Muscle of leg (tissue), 11 donors: Measurements from ENCODE around the gene PTPRN2. TPM values are rescaled to one million over a fixed set of nuclear protein-coding genes. Genes with fewer than 3 reads are reported as not detected.

Experiments
- DNase-seq: peaks from one replicate; pipeline ENCODE4 v3.0.0; 2013
- H3K27ac ChIP-seq: one replicate; pipeline ENCODE4 v1.5.1; 2013; ENCODE audit warnings: mild to moderate bottlenecking, low read length, control low read depth
- H3K27me3 ChIP-seq: one replicate; pipeline ENCODE4 v1.6.1; 2013; ENCODE audit warnings: low read length; ENCODE audit not compliant: control insufficient read depth, insufficient read depth
- H3K36me3 ChIP-seq: one replicate; pipeline ENCODE4 v1.6.1; 2013; ENCODE audit warnings: low read length; ENCODE audit not compliant: control insufficient read depth, insufficient read depth
- H3K4me1 ChIP-seq: one replicate; pipeline ENCODE4 v1.6.1; 2013; ENCODE audit warnings: low read length; ENCODE audit not compliant: control insufficient read depth, insufficient read depth
- H3K4me3 ChIP-seq: one replicate; pipeline ENCODE4 v1.5.1; 2013; ENCODE audit warnings: low read length, control low read depth
- H3K9me3 ChIP-seq: replicated peaks from 2 replicates; pipeline ENCODE4 v1.6.1; 2013; ENCODE audit warnings: low read depth, low read length; ENCODE audit not compliant: control insufficient read depth
- WGBS: methylation state at CpG from one replicate; pipeline ENCODE4 v1.1.5; 2013; ENCODE audit warnings: missing lambda C conversion rate; ENCODE audit not compliant: insufficient coverage; 5-methylcytosine and 5-hydroxymethylcytosine counted together
- polyA plus RNA-seq, 8 donors: library from polyadenylated mRNA; unstranded; fragments of 120-200 nt; gene quantifications; one replicate each; pipeline versions ENCODE4 v1.2.1 to v1.2.3, GENCODE V29; 2013; ENCODE audit warnings: inconsistent platforms in 1 of 8, low replicate concordance in 1 of 8; ENCODE audit not compliant: insufficient read length in 8 of 8, insufficient read depth in 1 of 8
- total RNA-seq: library from RNA; stranded (reverse); fragments of 120-200 nt; gene quantifications from one replicate; pipeline ENCODE4 v1.2.4, GENCODE V29; 2013

PTPRN2 gene
- total and polyA plus RNA-seq, 9 donors: 1.4 to 2.9 (median 2.3) TPM

DNA sequence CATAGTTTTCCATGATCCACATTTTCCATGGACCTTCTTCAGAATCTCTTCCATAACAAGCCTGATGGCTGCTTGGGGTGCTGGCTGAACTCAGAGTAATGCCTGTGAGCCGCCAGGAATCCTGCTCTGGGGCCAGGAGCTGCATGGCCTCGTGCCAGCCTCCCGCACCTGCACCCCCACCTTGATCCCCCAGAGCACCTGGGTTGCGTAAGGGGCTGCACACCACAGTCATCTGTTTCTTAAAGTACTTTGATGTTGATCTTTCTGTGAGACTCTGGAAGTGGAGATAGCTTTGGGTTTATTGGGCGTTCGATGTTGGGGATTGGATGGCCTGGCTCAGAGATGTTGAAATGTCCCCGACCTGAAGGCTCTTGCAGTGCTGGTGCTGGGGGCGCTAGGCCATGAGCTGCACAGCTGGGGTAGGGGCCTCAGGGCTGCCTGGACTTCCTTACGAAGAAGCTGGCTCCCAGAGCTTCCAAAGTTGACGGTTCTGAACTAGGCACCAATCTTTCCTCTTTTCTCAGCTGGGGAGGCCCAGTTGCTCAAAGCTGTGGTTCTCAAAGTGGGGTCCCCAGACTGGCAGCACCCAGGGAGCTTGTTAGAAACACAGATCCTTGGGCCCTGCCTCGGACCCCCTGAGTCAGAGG, 716.9 kb downstream of the PTPRN2 start:
- no peaks in the 10 kb centered on the region for H3K9me3 ChIP-seq
- peaks cover 2% of the 10 kb centered on the region for H3K27me3 ChIP-seq
- H3K27ac ChIP-seq: no peak overlapping the region
- H3K4me1 ChIP-seq: peaks cover 6% of the 10 kb centered on the region
- no peak overlapping the region for H3K4me3 ChIP-seq
- no peak for DNase-seq
- WGBS: 64% methylated on average over 8 of the region's 11 CpGs
- H3K36me3 ChIP-seq: no peaks in the 10 kb centered on the region

GRCh38 chr7:157869793-157870192, 717.8 kb downstream of the PTPRN2 start:
- no peak for DNase-seq
- no peak overlapping the region for H3K4me3 ChIP-seq
- WGBS: no CpG with 5 or more reads among the region's 4 CpGs
- H3K27me3 ChIP-seq: no peaks in the 10 kb centered on the region
- no peaks in the 10 kb centered on the region for H3K9me3 ChIP-seq
- no peaks in the 10 kb centered on the region for H3K4me1 ChIP-seq
- no peak overlapping the region for H3K27ac ChIP-seq
- no peaks in the 10 kb centered on the region for H3K36me3 ChIP-seq

GRCh38 chr7:157867685-157868305, 719.8 kb downstream of the PTPRN2 start:
- Histone ChIP-seq H3K36me3 (no peaks in the 10 kb centered on the region), H3K9me3 (no peaks in the 10 kb centered on the region), H3K27ac (no peak overlapping the region), H3K27me3 (no peaks in the 10 kb centered on the region), H3K4me1 (no peaks in the 10 kb centered on the region), H3K4me3 (no peak overlapping the region)
- WGBS: 94% methylated on average over 15 of the region's 15 CpGs
- DNase-seq: no peak

- DNase-seq: no peak
- Histone ChIP-seq H3K36me3 (no peaks in the 10 kb centered on the region), H3K27ac (no peak overlapping the region), H3K27me3 (no peaks in the 10 kb centered on the region), H3K4me1 (no peaks in the 10 kb centered on the region), H3K9me3 (no peaks in the 10 kb centered on the region), H3K4me3 (no peak overlapping the region)
- 83% methylated on average over 10 of the region's 29 CpGs for WGBS
Measured at GRCh38 chr7:157866336-157866924, 721.2 kb downstream of the PTPRN2 start.

- Histone ChIP-seq H3K4me3 (no peak overlapping the region), H3K9me3 (no peaks in the 10 kb centered on the region), H3K27ac (no peak overlapping the region), H3K36me3 (no peaks in the 10 kb centered on the region), H3K4me1 (no peaks in the 10 kb centered on the region), H3K27me3 (no peaks in the 10 kb centered on the region)
- DNase-seq: no peak
- 87% methylated on average over 26 of the region's 27 CpGs for WGBS
Measured at GRCh38 chr7:157865351-157866165, 722.1 kb downstream of the PTPRN2 start.

DNA sequence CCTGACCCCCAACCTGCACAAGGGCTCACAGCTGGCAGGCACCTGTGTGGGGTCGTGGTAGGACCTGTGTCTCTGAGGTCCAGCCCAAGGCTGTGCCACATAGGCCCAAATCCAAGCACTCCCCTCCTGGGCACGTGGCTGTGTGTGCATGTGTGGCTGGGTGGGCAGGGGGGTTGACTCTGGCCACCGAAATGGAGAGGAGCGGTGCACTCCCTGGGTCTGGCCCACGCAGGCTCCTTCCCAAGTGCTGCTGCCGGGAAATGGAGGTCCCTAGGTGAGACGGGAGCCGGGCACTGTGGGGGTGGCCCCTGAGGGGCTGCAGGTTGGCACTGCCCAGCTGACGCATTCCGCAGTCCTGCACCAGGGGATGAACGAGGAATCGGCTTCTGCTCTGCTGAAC, 722.7 kb downstream of the PTPRN2 start:
- WGBS: 94% methylated on average over 10 of the region's 12 CpGs
- H3K27ac ChIP-seq: no peak overlapping the region

DNA sequence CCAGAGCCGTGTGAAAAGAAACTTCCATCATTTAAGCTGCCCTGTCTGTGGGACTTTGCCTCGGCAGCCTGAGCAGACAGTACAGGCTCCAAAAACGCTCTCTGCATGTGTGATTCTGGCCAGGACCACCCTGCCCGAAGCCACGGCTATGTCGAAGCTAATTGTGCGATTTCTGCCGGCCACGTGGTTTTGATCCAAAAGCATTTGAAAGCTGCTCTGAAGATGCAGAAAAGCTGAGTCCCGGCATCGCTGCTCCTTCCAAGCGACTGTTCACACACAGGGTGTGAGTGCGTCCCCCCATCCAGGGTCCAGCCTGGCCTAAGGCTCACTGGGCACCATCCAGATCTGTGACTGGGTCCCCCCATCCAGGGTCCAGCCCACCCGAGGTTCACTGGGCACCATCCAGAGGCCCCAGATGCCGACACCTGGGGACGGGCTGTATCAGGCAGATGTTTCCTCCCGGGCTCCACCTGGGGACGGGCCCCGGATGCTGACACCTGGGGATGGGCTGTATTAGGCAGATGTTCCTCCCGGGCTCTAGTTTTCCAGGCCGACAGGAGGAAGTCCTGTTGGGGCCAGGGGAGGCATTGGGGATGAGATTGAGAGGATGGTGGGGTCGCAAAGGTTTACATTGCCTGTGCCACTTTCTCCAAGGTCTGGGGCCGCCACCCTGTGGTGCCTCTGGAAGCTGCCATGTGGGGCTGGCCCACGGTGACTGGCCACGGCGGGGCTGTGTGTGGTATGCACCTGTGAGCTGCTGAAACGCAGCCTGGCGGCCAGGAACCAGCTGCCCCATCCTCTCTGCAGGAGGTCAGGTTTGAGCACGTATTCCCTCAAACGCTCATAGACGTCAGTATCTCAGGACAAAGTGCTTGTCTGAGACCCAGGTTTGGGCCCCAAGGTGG, 723.5 kb downstream of the PTPRN2 start:
- 80% methylated on average over 31 of the region's 31 CpGs for WGBS
- Histone ChIP-seq H3K27me3 (no peaks in the 10 kb centered on the region), H3K36me3 (no peaks in the 10 kb centered on the region), H3K27ac (no peak overlapping the region), H3K9me3 (no peaks in the 10 kb centered on the region), H3K4me3 (no peak overlapping the region), H3K4me1 (no peaks in the 10 kb centered on the region)
- no peak for DNase-seq

More for the DNA sequence above, 722.7 kb downstream of the PTPRN2 start:
- no peak for DNase-seq
- Histone ChIP-seq H3K9me3 (no peaks in the 10 kb centered on the region), H3K4me3 (no peak overlapping the region), H3K27me3 (no peaks in the 10 kb centered on the region), H3K36me3 (no peaks in the 10 kb centered on the region), H3K4me1 (no peaks in the 10 kb centered on the region)

DNA sequence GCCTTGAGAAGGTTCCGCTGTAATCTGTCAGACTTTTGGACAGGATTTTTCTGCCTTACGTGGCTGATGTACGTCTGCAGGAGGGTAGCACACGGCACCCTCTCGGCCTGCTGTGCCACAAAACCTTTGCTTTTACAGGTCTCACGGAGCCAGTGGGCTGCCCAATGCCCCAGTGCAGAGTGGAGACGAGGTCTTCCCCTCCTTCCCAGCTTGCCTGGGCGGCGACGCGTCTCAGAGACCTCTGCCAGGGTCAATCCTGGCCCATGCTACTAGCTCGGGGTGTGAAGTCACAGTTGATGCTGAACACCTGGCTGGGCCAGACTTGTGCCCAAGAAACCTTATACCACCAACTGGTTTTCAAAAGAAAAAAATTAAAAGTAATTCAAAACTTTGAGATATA, 724.4 kb downstream of the PTPRN2 start:
- WGBS: 70% methylated on average over 11 of the region's 12 CpGs
- H3K9me3 ChIP-seq: no peaks in the 10 kb centered on the region
- no peak overlapping the region for H3K4me3 ChIP-seq
- H3K27ac ChIP-seq: no peak overlapping the region
- no peaks in the 10 kb centered on the region for H3K36me3 ChIP-seq
- DNase-seq: no peak
- no peaks in the 10 kb centered on the region for H3K27me3 ChIP-seq
- H3K4me1 ChIP-seq: no peaks in the 10 kb centered on the region

DNA sequence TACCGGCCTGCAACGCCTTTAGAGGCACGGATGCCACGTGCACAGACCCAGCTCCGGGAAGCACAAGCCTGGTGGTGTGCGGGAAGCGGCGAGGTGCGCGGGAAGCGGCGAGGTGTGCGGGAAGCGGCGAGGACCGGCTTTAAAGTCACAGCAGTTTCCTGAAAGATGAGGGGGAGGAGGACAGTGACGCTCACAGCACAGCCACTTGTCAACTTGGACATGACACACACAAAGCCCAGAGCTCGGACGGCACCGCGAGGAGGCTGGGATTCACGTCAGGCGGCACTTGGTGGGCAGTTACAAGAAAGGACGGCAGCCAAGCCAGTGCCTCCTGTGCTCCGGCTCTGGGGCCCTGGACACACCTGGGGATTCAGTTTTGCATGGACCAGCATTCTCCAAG, 724.9 kb downstream of the PTPRN2 start:
- H3K4me3 ChIP-seq: no peak overlapping the region
- H3K27me3 ChIP-seq: no peaks in the 10 kb centered on the region
- H3K4me1 ChIP-seq: no peaks in the 10 kb centered on the region
- no peaks in the 10 kb centered on the region for H3K36me3 ChIP-seq
- H3K27ac ChIP-seq: no peak overlapping the region
- DNase-seq: no peak
- H3K9me3 ChIP-seq: no peaks in the 10 kb centered on the region
- 68% methylated on average over 25 of the region's 25 CpGs for WGBS
